Measurements from ENCODE around the gene BACH1.
A peak's percentile ranks its signal among the peaks of the same experiment; 100 is the strongest.

Gene BACH1

GRCh38 chr21:29384683-29385359 lies 86.1 kb downstream of the BACH1 start:
- no peak for DNase-seq

DNA sequence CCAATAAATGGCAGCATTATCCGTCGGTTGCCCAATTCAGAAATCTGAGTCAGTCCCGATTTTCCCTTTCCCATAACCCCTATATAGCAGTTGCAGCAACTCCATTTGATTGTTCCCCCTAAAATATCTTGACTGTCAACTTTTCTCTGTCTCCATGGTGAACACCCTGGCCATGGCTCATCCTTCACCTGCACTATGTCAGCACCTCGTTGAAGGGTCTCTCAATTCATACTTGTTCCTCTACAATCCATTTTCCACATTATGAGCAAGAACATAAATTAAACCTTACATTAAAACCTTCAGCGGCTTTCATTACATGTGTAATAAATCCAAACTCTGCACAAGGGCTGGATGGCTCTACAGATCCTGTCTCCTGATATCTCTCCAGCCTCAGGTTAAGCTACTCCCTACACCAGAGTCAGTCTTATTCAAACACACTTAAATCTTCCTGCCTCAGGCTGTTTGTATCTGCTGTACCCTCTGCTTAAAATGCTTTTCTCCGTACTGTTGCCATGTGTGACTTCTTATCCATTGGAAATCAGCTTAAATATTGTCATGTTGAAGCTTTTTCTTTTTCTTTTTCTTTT lies 87.3 kb downstream of the BACH1 start:
- no peak for DNase-seq

- DNase-seq, result no peak
Observed at GRCh38 chr21:29386803-29387202, 88.1 kb downstream of the BACH1 start.

GRCh38 chr21:29387598-29387997 lies 88.9 kb downstream of the BACH1 start:
- DNase-seq, result no peak

DNA sequence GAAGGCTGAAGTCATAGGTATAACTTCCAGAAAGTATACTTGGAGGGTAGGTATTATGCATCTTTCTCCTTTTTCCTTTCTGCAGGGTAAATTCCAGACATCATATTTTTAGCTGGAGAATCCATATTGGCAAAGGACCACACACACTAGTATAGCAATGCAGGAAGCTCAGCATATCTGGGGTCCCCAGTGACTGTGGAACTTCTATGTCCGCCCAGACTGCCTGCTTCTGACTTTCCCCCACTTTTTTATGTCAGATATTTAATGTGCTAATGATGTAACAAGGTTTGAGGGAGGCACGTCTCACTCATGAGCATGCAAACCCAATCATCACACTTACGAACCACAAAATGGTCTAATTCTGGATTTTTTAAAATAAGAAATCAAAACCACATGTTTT lies 90.4 kb downstream of the BACH1 start:
- peak; percentile 21 for DNase-seq

- DNase-seq, result peak; percentile 28
Observed at GRCh38 chr21:29390778-29391177, 92.1 kb downstream of the BACH1 start.

DNA sequence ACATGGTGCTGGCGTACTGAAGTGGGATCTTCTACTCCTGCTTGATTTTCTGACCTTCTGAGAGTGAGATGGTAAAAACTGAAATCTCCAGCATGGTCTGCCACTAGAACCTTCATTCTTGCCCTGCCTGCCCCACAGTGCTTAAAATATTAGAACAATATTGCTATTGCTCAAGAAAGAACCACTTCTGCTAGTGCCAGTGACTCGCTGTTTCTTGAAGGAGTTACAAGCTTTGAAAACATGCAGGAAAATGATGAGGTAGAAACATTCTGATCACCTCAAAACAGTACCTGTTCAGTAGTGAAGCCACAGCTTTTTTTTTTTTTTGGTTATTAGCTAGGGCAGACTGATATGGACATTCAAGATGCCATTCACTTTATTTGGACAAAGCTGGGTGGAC lies 95.3 kb downstream of the BACH1 start:
- DNase-seq, result no peak
